Measurements from ENCODE around the gene ERFL. TPM values are rescaled to one million over a fixed set of nuclear protein-coding genes. Genes with fewer than 3 reads are reported as not detected.

ERFL gene
- total RNA-seq: not detected
- long read RNA-seq: 0 reads

DNA sequence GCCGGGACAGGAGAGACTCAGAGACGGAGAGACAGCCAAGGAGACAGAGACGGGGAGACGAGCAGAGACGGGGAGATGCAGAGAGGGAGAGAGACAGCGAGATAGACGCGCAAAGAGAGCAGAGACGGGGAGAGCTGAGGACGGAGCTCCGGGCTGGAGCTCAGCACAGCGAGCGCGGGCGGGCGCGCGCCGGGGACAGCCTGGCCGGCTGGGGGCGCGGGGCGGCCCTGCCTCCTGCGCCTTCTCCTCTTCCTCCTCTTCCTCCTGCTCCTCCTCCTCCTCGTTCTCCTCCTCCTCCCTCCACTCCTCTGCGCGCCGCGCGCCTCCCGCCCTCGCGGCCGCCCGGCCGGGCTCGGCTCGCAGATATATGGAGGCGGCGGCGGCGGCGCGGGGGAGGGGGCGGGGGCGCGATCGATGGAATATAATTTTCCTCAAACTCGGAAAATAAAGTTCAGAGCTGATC, at the start of gene ERFL:
TSS of gene ERFL (minus strand) at position 229 of the 463 bp plus-strand sequence. CDS start 15,530 bp downstream, outside the sequence.
- intact Hi-C loops (cut with DNase I): no loop called here
- no peak for DNase-seq (ENCODE audit: low spot score)

DNA sequence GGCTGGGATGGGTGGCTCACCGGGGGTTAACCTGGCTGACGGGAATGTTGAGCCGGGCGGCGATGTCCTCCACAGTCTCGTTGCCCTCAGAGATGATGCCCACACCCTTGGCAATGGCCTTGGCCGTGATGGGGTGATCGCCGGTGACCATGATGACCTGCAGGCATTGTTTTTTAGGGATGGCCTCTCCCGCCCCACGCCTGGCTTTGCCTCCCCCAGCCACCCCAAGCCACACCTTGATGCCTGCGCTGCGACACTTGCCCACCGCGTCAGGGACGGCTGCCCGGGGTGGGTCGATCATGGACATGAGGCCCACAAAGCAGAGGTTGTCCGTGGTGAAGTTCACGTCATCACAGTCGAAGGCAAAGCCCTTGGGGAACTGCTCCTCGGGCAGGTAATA, 49.7 kb upstream of the ERFL start:
- no peak for DNase-seq (ENCODE audit: low spot score)
- intact Hi-C loops (cut with DNase I): no loop called here

DNA sequence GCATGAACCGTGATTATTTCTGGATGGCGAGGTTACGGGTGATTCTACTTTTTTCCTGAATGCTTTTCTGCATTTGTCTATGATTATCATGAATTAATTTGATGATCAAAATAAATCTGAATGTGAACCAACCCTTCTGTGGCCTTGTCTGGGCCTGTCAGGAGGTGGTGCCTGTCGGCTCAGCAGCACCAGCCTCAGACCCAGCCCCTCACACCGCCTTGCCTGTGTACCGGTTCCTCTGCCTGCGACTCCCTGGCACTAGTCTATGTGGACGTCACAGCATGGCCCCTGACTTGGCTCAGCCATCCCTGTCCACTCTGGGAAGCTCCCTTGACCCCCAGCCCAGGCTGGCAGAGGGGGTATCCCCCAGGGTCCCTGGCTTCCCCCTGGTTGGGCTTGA, 46.4 kb upstream of the ERFL start:
- no peak for DNase-seq (ENCODE audit: low spot score)
- intact Hi-C loops (cut with DNase I): no loop called here

DNA sequence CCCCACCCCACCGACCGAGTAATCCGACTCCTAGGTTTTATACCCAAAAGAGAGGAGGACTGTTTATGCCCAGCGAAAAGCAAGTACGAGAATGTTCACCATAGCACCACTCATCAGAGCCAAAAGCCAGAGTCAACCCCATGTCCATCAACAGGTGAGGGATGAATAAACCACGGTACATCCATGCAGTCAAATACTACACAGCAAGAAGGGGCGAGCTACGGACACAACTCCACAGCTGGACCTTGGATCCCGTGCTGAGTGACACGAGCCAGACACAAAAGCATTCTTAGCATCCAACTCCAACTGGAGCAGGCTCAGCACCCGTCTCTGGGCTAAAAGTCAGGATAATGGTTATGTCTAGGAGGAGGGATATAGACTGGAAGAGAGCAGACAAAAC, 43.1 kb upstream of the ERFL start:
- DNase-seq (ENCODE audit: low spot score): no peak
- intact Hi-C loops (cut with DNase I): no loop called here

DNA sequence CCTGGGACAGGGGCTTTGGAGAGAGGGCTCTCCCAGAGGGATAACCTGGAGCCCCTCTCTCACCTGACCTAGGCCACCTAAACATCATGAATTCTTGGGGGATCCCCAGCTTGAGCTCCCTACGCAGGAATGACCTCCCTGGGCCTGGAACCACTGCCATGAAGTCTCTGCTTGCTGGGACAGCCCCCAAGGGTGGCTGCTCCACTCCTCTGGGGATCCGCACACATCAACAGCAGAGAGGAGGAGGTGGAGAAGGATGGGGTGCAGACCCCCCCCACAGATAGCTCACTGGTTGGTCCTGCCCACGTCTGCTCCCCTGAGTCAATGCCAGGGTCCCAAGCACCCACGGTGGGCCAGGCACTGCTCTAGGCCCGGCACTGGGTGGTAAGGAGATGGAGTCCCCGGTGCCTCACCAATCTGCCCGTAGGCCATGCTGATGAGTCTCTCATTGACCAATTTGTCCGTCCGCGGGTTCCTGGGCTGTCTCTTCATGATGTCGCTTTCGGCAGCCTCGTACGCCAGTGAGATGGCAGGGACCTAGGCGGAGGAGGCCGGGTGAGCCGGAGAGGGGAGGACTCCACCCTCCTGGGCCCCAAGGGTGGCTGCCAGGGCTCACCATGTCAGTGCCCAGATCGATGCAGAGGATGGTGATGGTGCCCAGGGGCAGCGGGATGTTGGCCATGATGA, 41.7 kb upstream of the ERFL start:
- DNase-seq (ENCODE audit: low spot score): no peak
- intact Hi-C loops (cut with DNase I): no loop called here

DNA sequence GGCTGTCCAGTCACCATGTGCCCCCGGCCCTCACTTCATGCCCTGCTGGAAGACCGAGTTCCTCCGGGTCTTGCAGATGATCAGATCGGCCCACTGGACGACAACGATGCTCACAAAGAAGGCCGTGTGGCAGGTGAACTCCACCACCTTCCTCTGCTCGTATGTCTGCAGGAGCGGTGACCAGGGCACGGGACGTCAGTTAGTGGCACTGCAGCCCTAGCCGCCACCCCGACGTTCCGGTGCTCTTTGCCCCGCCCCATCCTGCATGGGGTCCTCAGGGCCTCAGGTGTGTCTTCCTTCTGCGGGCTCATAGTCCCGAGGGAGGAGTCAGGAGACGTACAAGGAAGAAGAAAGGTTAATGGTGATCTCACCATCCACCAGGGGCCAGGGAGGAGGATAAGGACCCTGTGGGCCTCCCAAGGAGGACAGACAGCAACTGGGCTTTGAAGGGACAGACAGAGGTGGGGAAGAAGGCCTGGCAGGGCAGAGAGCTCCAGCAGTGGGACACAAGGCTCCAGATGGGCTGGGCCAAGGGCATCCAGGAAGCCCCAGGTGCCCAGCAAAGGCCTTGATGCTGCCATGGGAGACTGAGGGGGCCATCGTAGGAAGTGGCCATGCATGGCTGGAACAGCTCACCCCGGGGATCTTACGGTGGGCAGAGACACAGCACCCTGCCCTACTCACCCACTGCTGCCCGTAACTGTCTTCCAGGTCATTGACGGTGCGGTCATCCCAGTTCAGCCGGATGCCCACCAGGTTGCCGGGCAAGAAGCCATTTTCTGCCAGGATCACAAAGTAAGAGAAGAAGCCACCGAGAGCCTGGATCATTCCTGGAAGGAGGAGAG, 40.7 kb upstream of the ERFL start:
- intact Hi-C loops (cut with DNase I): no loop called here
- no peak for DNase-seq (ENCODE audit: low spot score)

DNA sequence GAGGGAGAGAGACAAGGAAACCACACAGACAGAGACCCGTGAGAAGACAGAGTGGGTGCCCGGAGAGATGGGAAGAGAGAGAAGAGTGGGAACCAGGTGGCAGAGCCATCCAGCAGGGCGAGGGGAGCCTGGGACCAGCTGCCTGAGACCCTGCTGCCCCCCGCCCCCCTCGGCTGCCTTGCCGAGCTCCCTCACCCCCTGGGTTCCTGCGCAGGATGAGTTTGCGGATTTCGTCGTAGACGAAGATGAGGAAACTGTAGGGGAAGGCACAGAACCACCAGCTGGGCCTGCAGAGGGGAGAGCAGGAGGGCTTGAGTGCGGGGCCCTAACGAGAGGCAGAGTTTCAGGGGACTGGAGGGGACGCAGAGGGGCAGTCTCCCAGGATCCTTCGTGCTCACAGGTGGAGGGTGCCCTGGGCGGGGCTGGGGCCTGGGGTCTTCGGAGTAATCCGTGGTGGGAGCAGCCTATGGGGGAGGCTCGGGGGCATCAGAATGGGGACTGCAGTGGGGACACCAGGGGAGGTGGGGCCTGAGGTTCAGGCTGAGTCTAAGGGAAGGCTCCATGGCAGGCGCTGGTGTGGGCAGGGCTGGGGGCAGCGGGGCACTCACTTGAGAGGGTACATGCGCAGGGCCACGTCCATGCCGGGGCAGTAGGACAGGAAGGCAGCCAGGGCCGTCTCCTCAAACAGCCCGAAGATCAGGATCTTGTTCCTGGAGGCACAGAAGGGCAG, 39.0 kb upstream of the ERFL start:
- DNase-seq (ENCODE audit: low spot score): peak; percentile 84
- intact Hi-C loops (cut with DNase I): no loop called here

DNA sequence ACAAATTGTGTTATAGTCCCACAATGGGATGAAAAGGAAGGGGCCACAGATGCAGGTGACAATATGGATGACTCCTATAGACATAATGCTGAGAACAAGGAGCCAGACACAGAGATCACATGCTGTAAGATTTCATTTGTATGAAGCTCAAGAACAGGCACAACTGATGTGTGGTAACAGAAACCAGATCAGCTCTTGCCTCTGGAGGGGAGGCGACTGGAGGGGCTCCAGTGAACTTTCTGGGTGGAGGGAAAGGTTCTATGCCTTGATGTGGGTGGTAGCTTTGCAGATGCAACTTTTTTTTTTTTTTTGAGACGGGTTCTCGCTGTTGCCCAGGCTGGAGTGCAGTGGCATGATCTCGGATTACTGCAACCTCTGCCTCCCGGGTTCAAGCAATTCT, 36.9 kb upstream of the ERFL start:
- DNase-seq (ENCODE audit: low spot score): no peak
- intact Hi-C loops (cut with DNase I): no loop called here

DNA sequence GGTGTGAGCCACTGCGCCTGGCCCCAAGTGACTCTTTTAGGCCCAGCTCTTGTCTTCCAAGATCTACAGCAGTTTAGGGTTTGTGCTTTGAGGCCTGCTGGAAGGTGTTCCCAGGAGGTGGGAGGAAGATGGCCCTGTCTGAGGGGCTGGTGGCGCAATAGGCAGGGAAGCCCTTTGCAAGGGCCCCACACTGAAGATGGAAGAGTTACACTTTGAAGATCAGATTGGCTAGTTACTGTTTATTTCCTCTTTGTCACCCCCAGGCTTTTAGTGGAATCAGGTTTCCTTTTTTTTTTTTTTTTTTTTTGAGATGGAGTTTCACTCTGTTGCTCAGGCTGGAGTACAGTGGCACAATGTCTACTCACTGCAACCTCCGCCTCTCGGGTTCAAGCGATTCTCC, 32.7 kb upstream of the ERFL start:
- intact Hi-C loops (cut with DNase I): no loop called here
- no peak for DNase-seq (ENCODE audit: low spot score)

DNA sequence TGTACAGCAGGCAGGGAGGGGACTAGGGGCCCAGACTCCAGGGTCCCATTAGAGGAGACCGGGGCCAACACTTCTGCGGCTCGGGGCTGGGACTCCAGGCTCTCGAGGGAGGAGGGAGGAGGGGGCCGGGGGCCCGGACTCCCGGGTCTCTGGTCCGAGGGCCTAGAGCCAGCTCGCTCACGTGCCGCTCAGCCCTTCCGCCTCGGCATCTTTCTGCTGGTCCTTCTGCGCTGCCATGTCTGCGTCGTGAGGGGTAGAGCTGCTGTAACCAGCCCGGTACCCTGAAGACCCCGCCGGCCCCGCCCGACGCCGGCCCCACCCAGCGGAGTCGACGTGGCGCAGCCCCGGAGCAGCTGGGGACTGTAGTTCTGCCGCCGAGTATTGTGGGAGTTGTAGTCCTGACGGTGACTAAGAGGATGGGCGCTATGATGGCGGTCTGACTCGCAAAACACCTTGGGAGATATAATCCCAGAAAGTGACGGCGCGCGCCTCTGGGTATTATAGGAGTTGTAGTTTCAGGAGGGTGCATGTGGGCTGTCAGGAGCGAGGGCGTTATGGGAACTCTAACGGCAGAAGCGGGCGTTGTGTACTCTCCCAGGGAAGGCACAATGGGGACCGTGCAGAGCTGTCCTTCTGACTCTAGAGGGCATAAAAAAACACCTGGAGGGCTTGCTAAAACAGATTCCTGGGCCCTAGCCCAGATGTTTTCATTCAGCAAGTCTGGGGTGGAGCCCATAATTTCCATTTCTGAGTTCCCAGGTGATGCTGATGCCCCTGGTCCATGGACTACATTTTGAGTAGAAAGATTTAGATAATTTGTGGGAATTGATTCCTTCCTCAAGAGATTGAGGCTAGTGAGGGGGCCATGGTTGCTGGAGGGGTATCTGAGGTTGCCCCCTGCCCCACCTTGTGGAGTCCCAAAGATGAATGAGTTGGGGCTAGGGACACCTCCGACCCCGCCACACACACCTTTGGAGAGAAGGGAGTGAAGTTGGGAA, 31.1 kb upstream of the ERFL start, which contains the start of gene RABAC1:
TSS of gene RABAC1 (minus strand) at position 266 of the 998 bp plus-strand sequence. CDS start at position 237, 29 bp downstream.
- intact Hi-C loops (cut with DNase I): loop anchor here (5.0 kb wide), 2 partner anchors 77 to 102 kb away; partner anchors contain the start of gene ARHGEF1
- peak; percentile 96 for DNase-seq (ENCODE audit: low spot score)

DNA sequence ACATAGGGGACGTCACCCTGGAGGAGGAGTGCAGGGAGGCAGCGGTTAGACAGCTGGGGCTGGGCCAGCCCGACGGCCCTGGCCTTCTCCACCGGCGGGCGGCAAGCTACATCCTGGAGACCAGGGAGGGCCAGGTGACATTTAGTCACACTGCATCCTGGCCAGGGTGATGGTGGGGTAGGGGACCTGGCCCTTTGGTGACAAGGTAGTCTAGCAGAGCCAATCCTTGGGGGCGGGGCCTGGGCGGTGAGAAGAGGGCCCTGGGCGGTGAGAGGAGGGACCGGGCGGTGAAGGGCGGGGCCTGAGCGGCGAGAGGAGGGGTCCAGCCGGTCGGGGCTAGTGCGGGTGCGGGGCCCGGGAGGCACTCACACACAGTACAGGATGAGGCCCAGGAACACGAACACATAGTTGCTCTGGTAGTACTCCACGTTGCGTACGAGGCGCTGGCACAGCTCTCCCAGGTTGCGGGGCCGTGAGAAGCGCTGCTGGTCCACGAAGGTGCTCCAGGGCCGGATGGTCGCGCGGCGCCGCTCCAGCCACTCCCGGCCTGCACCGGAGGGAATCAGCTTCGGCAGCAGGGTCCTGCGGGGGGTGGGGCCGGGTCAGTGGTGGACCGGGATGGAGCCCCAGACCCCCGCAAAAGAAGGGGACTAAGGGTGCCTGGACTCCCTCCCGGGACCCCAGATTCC, 30.3 kb upstream of the ERFL start:
- intact Hi-C loops (cut with DNase I): loop anchor here (5.0 kb wide), 2 partner anchors 76 to 101 kb away; partner anchors contain the start of gene ARHGEF1
- peak; percentile 94 for DNase-seq (ENCODE audit: low spot score)

DNA sequence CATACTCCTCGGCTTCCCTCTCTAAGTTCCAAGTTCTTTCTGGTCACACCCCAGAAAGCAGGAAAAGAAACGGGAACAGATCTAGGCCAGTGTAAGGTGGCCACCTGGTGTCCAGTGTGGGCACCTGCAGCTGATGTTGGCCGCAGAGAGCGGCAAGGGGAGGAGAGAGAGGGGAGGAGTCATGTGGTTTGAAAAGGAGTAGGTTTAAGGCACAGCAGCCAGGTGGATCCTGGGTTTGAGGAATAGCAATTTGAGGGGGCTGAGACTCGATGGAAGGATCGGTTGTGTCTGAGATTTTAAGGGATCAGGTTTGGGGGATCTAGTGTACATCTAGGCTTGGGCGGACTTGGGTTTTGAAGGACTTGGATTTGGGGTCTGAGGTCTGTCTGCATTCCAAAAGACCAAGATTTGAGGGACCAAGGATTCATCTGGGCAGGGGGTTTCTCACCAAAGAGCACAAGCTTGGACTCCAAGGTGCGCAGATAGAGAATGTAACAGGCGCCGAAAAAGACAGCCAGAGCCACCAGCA, 29.7 kb upstream of the ERFL start:
- DNase-seq (ENCODE audit: low spot score): peak; percentile 89
- intact Hi-C loops (cut with DNase I): loop anchor here (5.0 kb wide), 2 partner anchors 76 to 101 kb away; partner anchors contain the start of gene ARHGEF1

DNA sequence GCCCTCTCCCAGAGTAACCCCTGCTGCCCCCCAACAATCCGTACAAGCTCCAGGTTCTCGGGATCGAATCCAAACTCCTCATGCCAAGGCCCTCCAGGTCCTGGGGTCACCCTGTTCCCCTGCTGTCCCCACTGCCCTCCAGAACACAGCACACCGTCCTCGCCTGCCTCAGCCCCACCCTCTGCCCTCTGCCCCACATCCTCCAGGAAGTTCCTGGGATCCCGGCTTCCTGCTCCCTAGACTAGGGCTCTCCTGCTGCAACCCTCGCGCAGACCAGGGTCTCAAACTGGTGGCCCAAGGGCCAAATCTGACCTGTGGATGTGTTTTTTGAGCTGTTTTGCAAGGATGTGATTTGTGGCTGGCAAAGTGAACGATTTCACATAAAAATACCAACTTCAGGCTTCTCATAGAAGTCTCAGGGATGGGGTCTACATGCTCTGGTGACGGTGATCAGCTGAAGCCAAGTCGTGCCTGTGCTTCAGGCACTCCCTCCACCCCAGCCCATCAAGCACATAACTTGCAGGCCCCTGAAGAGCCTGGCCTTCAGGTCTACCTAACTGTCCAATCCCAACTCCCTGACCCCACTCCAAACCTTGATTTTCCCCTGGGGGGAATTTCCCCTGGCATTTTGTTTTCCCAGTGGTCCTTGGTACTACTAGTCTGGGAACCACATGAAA, 29.1 kb upstream of the ERFL start:
- intact Hi-C loops (cut with DNase I): loop anchor here (5.0 kb wide), 2 partner anchors 75 to 100 kb away; partner anchors contain the start of gene ARHGEF1
- DNase-seq (ENCODE audit: low spot score): no peak

DNA sequence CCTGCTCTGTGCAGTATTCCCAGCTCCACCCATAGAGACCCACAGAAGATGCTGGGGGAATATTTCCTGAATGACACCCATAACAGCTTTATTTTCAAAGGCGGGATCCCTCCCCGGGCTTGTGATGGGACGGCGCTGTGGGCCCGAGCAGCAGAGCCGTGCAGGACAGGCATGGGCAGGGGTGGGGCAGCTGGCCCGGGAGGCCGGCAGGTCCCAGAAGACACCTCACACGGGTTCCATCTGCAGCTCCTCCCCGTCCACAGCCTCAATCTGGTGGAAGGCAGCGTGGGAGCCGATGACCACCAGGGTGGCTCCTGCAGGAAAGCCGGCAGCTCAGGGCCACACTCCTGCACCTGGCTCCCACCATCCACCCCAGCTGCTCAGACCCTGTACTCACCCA, 28.4 kb upstream of the ERFL start:
- no peak for DNase-seq (ENCODE audit: low spot score)
- intact Hi-C loops (cut with DNase I): loop anchor here (5.0 kb wide), 2 partner anchors 74 to 99 kb away; partner anchors contain the start of gene ARHGEF1

DNA sequence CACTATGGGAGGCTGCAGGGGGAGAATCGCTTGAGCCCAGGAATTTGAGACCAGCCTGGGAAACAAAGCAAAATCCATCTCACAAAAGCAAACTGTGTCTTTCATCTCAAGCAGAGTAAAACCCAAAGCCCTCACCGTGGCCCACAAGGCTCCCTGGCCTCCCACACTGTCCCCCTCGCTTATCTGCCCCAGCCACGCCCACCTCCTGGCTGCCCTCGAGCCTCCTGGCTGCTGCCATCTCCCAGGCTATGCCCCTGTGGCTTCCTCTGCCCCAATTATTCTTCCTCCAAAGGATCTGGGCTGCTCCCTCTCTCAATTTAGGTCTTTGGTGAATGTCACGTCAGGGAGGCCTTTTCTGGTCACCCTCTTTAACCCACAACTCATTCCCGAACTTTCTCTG, 27.3 kb upstream of the ERFL start:
- DNase-seq (ENCODE audit: low spot score): no peak
- intact Hi-C loops (cut with DNase I): loop anchor here (5.0 kb wide), 2 partner anchors 73 to 98 kb away; partner anchors contain the start of gene ARHGEF1

DNA sequence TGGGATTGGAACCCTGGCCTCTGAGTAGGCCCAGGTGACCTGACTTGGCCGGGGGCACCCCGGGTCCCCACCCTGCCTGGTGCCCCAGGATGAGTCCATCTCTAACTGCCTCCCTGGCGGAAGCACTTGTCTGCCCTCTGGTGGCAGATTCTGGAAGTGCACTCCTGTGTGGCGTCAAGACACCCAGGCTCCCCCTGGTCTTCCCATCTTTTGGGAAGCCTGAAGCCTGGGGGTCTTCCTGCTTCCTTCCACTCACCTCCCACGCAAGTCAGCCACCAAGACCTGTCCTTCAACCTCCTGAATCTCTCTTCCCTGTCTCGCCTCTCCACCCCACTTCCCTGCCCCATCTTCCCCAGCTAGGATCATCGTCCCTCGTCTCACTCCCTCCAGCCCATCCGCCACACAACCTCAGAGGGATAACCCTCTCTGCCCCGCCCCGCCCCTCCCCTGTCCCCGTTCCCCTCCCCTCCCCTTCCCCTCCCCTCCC, 23.5 kb upstream of the ERFL start:
- DNase-seq (ENCODE audit: low spot score): peak; percentile 93
- intact Hi-C loops (cut with DNase I): no loop called here

DNA sequence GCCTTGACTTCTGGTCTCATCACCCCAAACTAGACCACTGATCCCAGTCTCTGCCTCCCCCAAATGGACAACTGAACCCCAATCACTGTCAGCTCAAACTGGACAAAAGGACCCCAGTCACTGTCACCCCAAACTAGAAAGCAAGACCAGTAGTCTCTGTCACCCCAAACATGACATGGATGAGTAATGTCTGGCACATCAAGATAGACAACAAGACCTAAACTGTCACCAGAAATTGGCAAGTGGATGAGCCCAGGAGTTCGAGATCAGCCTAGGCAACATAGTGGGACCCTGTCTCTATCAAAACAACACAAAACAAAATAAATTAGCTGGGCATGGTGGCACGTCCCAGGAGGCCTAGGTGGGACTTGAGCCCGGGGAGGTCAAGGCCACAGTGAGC, 18.8 kb upstream of the ERFL start:
- DNase-seq (ENCODE audit: low spot score): no peak
- intact Hi-C loops (cut with DNase I): no loop called here

Measured in cardiac septum (tissue), 1 donor.